Eye (tissue), 1 donor: ENCODE measurements around the gene ATAT1.
"Not testable (repeated sequence)": the region's sequence is repeated elsewhere in the genome, so short reads cannot be mapped to it uniquely, and the experiment has no call there.

ENCODE experiments used
- DNase-seq: peaks from one replicate; pipeline ENCODE4 v3.0.0-alpha.2; 2015

ATAT1 gene

GRCh38 chr6:30654798-30655742 is 28.4 kb downstream of the ATAT1 start:
- DNase-seq = no peak

GRCh38 chr6:30655743-30656094 is 29.0 kb downstream of the ATAT1 start:
- DNase-seq = no peak

- no peak for DNase-seq
Measured at GRCh38 chr6:30656513-30656912, 29.8 kb downstream of the ATAT1 start.

GRCh38 chr6:30657454-30657853 is 30.8 kb downstream of the ATAT1 start:
- DNase-seq = no peak

- DNase-seq = not testable (repeated sequence)
Measured at GRCh38 chr6:30657922-30658321, 31.2 kb downstream of the ATAT1 start.

GRCh38 chr6:30664994-30665767 is 38.5 kb downstream of the ATAT1 start:
- no peak for DNase-seq

- DNase-seq = not testable (repeated sequence)
Measured at GRCh38 chr6:30666300-30666699, 39.6 kb downstream of the ATAT1 start.

GRCh38 chr6:30670760-30671527 is 44.3 kb downstream of the ATAT1 start:
- DNase-seq = no peak

DNA sequence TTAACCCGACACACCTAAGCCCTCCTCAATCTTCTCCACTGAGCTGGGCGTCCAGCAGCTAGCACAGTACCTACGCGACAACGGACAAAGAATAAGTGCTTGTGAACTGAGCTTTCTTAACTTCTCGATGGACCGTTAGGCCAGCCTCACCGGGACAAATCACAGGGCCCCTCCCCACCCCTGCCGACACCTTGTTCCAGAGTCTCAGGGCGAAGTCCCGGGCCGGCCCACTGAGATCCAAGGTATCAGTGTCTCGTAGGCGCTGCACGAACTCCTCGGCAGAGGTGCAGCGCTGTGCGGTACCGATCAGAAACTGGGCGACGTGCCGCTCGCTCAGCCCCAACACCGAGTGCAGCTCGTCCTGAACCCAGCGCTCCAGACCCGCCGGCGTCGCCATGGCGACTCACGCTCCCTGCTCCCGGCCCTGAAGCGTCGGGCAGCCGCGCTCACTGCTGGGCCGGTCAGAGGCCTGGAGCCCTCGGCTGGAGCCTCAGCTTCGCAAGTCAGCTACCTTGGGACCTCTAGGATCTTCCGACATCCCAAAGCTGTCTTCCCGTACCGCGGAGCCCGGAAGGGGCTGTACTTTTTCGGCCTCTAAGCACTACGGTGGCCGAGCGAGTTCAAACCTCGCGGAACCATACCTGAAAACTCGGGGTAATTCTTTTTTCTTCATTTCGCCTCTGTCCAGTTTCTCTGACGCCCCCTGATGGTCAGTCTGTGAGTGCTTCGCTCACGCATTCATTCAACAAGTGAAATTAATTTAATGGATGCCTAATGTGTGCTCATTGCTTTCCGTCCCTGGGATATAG is 46.0 kb downstream of the ATAT1 start, which contains the start of gene DHX16:
DHX16 (minus strand) TSS at position 562 of the 809 bp plus-strand sequence; CDS start at position 397, 165 bp downstream.
- peak; percentile 99 for DNase-seq

GRCh38 chr6:30676660-30677285 is 50.1 kb downstream of the ATAT1 start:
- DNase-seq = no peak

GRCh38 chr6:30678964-30679726 is 52.5 kb downstream of the ATAT1 start:
- peak; percentile 93 for DNase-seq

DNA sequence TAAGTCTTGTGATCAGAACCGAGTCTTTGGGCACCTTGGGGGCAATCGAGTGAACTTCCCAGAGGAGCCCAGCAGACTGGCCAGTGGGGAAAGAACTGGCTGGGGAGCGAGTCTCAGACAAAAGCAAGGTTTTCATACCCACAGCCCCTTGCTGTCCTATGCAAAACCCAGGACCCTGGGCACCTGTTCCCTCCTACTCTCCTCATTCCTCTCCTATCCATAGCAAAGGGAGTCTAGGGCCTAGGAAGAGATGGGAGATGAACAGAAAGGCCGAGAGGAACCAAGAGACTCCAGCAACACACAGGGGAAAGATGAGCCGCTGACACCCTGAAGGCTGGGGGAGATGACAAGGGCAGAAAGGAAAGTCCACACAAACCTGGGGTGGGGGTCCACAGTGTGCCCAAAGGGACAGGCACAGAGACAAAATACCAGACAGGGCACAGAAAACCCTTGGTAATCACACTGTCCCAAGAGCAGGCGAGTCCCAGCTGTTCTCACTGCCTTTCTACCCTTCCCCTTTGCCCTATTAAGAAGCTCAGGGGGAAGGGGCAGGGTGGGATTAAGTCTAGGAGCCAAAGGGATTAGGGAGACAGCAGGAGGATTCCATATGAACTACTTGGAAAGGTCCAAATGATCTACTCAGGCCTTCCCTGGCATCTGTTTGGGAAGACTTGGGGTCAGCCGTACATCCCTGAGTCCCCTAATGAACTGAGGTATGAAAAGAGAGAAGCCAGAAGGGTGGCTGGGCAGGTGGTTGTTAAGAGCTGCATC is 53.3 kb downstream of the ATAT1 start:
- DNase-seq = no peak

GRCh38 chr6:30681766-30682142 is 55.1 kb downstream of the ATAT1 start:
- no peak for DNase-seq

DNA sequence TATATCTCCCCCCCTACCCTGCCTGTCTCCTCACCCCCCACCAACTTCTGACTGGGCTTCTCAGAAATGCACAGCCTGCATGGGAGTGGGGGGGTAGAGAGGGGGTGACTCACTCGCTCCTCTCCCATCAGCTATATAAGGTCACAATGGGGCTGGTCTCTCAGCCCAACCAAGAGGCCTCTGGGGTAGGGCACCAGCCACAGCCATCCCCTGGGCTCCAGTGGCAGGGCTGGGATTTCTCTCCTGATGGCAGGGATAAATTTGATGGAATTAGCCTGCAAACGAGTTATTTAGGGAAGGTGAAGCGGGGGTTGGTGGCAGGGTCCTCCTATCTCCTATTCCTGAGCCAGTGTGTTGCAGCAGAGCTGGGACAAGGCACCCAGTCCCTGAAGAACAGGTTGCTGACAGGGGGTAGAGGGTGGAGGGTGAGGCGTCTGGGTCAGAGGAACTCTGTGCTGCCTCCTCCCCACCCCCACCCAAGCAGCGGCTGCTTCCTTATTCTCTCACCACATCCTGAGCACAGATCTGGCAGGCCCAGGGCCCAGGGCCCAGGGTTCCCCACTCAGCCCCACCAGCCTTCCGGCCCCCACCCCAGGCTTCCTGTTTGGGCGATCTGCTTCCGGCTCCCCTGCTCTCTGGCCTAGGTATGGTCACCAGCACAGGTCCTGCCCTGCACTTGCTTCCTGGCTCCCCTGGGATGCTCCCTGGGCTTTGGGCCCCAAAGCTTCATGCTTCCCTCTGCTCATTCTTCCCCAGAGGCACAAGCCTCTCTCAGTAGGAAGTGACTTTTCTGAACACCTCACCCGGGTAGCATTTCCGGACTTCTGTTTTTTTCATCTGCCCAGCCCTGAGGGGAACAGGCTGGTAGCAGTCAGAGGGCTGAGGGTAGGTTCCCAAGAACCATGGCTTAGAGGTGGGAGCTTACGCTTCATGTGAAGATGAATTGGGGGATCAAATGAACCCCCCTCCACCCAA is 55.8 kb downstream of the ATAT1 start:
- DNase-seq = peak; percentile 25

DNA sequence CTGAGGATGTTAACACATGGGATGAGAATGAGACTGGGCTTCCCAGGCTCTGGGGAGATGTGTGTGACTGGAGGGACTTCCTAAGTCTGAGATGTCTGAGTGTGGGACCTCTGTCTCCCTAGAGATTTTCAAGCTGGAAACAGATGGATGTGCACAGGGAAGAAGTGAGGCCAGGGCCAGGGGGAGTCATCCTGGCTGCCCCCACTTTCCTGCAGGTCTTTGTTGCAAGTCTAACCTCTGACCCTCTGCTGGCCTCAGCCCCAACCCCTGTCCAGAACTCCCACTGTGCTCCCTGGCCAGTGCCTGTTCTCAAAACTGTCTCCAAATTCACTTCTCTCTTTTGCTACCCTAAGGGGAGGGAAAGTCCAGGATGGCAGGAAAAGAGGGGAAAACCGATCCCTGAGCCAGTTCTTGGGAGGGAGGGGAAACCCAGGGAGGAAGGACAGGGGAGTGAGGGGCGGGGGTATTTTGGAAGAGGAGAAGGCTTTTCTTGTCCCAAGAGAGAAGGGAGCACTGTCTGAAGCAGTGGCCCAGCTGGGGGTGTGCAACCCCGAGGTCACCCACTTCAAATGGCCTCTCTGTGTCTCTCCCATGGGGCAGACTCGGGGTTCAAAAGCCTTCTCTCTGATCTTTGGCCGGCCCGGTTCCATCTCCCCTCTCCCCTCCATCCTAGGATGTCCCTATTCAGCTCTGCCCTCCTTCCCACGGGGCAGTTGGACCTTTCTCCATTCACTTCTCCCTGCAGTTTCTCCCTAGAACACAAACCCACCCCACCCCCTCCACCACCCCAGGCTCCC is 56.7 kb downstream of the ATAT1 start:
- DNase-seq = no peak

GRCh38 chr6:30683980-30684338 is 57.3 kb downstream of the ATAT1 start:
- DNase-seq = no peak

DNA sequence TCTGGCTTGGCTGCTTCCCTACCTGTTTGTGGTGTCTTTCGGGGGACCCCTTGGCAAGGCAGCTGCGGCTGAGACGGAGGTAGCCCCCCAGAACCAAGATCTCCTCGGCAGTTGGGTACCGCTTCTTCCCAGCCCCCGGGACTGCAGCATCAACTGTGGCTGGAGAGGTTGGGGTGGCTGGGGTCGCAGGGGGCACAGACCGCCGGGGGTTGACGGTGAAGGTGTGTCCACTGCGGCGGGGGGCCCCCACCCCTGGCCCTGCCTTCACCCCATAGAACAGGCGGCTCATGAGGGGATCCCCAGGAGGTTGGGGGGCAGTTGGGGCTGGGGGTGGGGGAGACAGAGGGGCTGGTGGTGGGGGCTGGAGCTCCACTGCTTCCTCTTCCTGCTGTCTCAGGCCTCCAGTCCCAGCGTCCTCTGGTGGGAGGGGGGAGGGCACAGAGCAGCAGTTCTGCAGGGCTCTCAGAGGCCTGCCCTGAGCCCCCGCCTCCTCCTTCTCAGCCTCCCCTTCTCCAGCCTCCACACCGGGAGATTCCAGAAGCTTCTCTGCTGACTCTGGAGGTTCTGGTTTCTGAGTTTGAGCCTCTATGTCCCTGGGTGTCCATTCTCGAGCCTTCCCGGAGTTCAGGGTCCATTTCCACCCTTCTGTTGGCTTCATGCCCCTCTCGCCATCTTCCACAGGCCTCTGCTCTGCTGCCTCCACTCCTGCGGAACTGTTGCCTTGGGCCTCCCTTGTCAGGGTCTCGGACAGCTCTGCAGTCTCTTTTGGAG is 57.9 kb downstream of the ATAT1 start:
- no peak for DNase-seq
